ENCODE results near the gene NRXN2. TPM values are rescaled to one million over a fixed set of nuclear protein-coding genes. Genes with fewer than 3 reads are reported as not detected.

The NRXN2 gene
- total and polyA plus RNA-seq, 2 of the 13 experiments (the other 11 are each of a cell fraction or from before 2014, with no cell fraction given), result not detected

DNA sequence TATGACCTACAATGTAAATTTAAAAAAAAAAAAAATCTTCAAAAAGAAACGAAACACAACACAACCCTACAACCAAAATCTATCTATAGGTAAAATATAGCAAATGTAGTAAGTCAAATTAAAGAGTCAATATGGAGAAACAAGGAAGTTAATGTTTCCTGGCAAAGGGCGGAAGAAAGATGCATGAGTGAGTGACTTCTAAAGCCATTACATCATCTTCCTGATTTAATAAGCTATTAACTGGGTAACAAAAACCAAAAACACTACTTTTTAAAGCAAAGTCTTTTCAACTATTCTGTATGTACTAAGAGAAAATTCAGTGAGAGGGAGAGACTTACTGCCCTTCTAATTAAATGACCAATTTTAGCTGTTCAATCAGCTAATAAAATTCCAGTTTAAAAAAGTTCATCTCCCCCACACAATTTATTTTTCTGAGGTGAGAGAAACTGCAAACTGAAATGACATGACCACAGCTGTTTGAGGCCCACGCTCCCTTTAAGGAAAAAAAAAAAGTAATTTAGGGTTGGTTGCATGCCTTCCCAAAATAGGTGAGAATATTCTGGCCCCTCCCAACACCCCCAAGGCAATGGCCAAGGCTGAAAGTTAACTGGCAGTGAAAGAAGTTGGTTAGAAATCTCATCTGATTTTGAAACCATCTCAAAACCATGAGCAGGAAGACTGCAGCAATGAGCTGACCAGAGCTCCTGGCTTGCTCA is 49.5 kb upstream of the NRXN2 start (continued):
- TF ChIP-seq ZNF235 (CRISPR knock-in tag; IDR thresholded peaks at IDR 0.05; ENCODE audit: borderline replicate concordance) (no peak), ATF7 (IDR thresholded peaks at IDR 0.05) (peak; percentile 52), ATF7 (CRISPR knock-in tag; IDR thresholded peaks at IDR 0.05) (no peak)

GRCh38 chr11:64771861-64772260 is 48.9 kb upstream of the NRXN2 start:
- Histone ChIP-seq H3K79me2 (ENCODE audit: insufficient read depth, low read length) (peaks cover 54% of the 10 kb centered on the region), H3K4me3 (replicated peaks in 1 of 3; ENCODE audit: insufficient read depth in 1 of 3, low read depth in 2 of 3, low read length in 3 of 3) (no peak overlapping the region), H4K20me1 (ENCODE audit: insufficient read depth, low read length) (peaks cover 97% of the 10 kb centered on the region), H3K27ac (ENCODE audit: extremely low read length, insufficient read depth, low read length) (no peak overlapping the region), H3K27me3 (ENCODE audit: control insufficient read depth in 1 of 2, insufficient read depth in 2 of 2, low read length in 2 of 2) (no peaks in the 10 kb centered on the region; a peak in 1 of 5 replicates), H3K9me3 (ENCODE audit: low read length) (no peaks in the 10 kb centered on the region), H3K9ac (ENCODE audit: insufficient read depth, low read depth, low read length) (no peak overlapping the region), H3K36me3 (replicated peaks in 1 of 2; ENCODE audit: control insufficient read depth in 1 of 2, insufficient read depth in 2 of 2, low read length in 2 of 2) (peaks cover 62 to 97% of the 10 kb centered on the region in 2 experiments), H2AFZ (ENCODE audit: low read length) (no peak overlapping the region), H3K4me1 (ENCODE audit: insufficient read depth, low read length) (peaks cover 41% of the 10 kb centered on the region), H3K4me2 (ENCODE audit: low read depth, low read length) (no peak overlapping the region)
- in situ Hi-C loops (cut with HindIII; ENCODE audit: extremely low pct_ligation_motif_present, low pct_unique_long_range_greater_than_20kb) (no loop called here), intact Hi-C loops (cut with micrococcal nuclease; ENCODE audit: unreplicated experiment) (no loop called here)
- ChIA-PET POLR2A (interaction anchor here (1.6 kb wide), 1 partner anchor 8 kb away, joined by 4 read pairs; no protein-coding TSS in a partner anchor), CTCF (ENCODE audit: low intra/inter-chr PET ratio, low total read pairs) (no interaction called here)
- TF ChIP-seq ZNF124 (CRISPR knock-in tag; IDR thresholded peaks at IDR 0.05), result no peak
- no peak for TF ChIP-seq TRIM24 (CRISPR knock-in tag; IDR thresholded peaks at IDR 0.05)
- TF ChIP-seq ASH2L (IDR thresholded peaks at IDR 0.05; ENCODE audit: insufficient read length, low read depth, low read length), result no peak
- TF ChIP-seq ZNF160 (CRISPR knock-in tag; IDR thresholded peaks at IDR 0.05), result no peak
- no peak for TF ChIP-seq ZNF780A (CRISPR knock-in tag; IDR thresholded peaks at IDR 0.05)
- 0 out of 2 replicates have a peak, but pooled peaks have one; percentile 14 for TF ChIP-seq POLR2AphosphoS5 (IDR thresholded peaks at IDR 0.05; ENCODE audit: low read depth, low read length)
- TF ChIP-seq USF2 (IDR thresholded peaks at IDR 0.05; ENCODE audit: low read depth, low read length), result no peak
- no peak for TF ChIP-seq USF2 (CRISPR knock-in tag; IDR thresholded peaks at IDR 0.05; ENCODE audit: borderline replicate concordance)
- no peak for TF ChIP-seq ZNF556 (CRISPR knock-in tag; IDR thresholded peaks at IDR 0.05; ENCODE audit: borderline replicate concordance)
- no peak for TF ChIP-seq EED (CRISPR knock-in tag; IDR thresholded peaks at IDR 0.05)
- TF ChIP-seq THYN1 (CRISPR knock-in tag; IDR thresholded peaks at IDR 0.05; ENCODE audit: borderline replicate concordance, low read depth), result no peak
- TF ChIP-seq NKX3-1 (CRISPR knock-in tag; IDR thresholded peaks at IDR 0.05), result no peak
- TF ChIP-seq RBM22 (optimal IDR thresholded peaks at IDR 0.05; ENCODE audit: low read length), result peak; percentile 32
- no peak for TF ChIP-seq FOXJ3 (CRISPR knock-in tag; IDR thresholded peaks at IDR 0.05; ENCODE audit: borderline replicate concordance)
- FAIRE-seq, result no peak
- no peak for ATAC-seq
- DNase-seq (ENCODE audit: low spot score), result no peak
- 97% methylated on average over 2 of the region's 2 CpGs for WGBS (ENCODE audit: low lambda C conversion rate)
- no TSS peak for BruUV-seq (replicated peaks)
